GM18951 (cell line): Measurements from ENCODE around the gene SRMS.
A peak's percentile ranks its signal among the peaks of the same experiment; 100 is the strongest.
"Not testable (repeated sequence)": the region's sequence is repeated elsewhere in the genome, so short reads cannot be mapped to it uniquely, and the experiment has no call there.

Source experiments
- POLR2A ChIP-seq: IDR thresholded peaks from 4 replicates; pipeline ENCODE4 v1.6.1; 2011; ENCODE audit warnings: mild to moderate bottlenecking; ENCODE audit not compliant: insufficient read length, insufficient read depth; ENCODE audit errors: extremely low read depth
- in situ Hi-C: fragments of 300-500 bp; cut with MboI; formaldehyde crosslinking; loops from one replicate; pipeline ENCODE4 v1.12.0; 2022; ENCODE audit warnings: low sequenced_read_pairs, mixed read lengths, inconsistent platforms; ENCODE audit not compliant: unreplicated experiment

The SRMS gene

DNA sequence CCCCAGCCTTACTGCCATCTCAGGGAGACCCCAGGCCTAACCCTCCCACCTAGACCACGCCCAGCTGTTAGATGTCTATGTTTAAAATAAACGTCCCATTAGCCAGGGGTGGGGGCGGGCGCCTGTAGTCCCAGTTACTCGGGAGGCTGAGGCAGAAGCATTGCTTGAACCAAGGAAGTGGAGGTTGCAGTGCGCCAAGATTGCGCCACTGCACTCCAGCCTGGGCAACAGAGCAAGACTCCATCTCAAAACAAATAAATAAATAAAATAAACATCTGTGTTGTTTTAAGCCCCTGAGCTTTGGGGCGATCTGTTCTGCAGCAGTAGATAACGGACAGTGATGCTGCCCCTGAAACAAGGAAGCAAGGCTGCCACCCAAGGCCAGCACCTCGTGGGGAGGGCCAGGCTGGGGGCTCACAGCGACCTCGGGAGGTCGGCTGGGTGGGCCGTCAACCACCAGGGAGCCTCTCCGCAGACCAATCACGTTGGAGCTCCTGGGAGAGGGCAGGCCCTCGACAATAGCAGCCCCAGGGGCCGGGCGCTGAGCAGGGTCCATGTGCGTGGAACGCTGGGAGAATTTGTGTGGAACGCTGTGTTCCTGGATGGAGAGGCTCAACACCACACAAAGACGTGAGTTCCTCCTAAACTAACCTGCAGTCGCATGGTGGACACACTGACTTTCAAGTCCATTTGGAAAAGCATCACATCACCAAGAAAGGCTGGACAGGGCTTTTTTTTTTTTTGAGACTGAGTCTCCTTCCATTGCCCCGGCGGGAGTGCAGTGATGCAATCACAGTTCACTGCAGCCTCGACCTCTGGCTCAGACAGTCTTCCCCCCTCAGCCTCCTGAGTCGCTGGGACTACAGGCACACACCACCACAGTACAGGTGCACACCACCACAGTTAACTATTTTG is 27.5 kb upstream of the SRMS start:
- TF ChIP-seq POLR2A: no peak
- in situ Hi-C loops: no loop called here

DNA sequence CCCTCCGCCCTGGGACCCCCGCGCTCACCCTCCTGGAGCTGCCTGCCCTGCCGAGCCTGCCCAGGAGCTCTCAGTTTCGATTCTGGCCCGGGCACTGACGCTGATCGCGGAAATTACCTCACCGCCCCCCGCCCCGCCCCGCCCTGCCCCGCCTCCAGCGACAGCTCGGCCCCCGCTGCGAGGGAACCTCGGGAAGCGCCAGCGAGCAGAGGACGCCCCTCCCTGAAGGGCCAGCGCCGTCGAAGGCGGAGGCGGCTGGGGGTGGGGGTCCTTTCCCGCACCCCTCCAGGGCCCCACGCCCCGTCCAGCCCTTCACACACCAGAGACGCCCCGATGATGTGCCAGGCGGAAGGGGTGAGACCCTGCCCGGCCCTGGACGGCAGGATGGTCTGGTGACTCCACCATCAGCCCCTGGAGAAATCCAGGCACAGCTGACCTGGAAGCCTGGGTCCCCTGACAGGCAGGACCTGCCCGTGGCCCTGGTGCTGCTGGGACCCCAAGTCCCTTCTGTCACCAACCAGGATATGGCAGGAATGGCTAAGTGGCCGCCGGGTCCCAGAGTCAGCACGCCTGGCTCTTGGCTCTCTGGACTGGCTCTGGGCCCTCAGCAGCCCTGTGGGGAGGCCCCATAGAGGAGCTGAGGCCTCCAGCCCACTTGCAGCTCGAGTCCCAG is 26.7 kb upstream of the SRMS start, which contains the start of gene HELZ2:
TSS of gene HELZ2 (minus strand) at position 84 of the 673 bp plus-strand sequence. CDS start 1,854 bp downstream, outside the sequence.
- TF ChIP-seq POLR2A: peak; percentile 53
- in situ Hi-C loops: no loop called here

DNA sequence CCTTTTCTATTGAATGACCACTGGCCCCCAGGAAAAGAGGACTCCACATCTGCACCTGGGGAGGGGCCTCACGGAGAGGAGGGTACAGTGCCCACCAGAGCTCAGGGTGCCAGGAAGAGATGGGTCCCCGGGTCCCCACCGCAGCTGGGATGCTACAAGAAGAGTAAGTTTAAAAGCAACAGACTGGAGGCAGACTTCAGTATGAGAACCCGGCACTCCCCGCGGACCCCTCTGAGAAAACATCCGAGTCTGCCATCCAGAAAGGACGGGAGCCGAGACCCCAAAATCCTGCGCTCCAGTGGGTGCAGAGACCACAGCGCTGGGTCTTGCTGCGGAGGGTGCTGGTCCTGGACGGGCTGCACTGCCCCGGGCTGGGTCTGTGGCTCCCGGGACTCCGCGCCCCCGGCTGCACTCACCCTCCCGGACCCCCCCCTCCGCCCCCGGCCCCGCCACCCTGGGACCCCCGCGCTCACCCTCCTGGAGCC is 26.1 kb upstream of the SRMS start:
- no peak for TF ChIP-seq POLR2A
- in situ Hi-C loops: no loop called here

DNA sequence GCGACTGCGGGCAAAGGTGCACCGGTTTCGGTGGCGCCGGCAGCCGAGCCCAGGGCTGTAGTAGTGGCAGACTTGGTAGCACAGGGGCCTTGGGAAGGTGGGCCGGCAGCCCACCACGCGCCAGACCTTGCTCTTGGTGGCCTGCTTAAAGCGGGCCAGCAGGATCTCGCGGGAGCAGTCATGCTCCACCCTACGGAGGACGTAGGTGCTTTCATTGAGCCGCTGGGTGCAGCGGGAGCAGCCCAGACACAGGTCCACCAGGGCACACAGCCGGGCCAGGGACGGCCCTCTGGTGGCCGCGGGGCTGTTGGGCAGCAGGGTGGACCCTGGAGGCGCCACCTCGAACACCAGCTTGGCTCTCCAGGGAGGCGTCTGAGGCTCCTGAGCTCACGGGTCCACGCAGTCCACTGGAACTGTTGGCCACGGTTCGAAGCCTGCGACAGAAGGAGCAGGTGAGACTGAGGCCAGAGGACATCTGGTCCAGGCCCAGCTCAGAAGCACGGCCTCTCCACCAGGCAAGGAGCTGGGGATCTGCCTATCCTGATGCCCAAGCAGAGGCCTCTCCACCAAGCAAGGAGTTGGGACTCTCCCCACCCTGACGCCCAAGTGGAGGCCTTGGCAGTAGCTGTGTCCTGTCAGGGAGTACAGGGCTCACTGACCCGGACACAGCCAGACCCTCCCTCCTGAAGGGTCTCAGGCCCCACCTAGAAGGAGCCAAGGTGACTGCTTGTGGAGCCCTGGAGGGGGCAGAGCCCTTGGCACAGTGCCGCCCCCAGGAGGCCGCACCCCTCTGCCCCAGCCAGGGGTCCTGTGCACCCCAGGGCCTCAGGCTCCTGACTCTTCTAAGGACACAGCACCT is 25.5 kb upstream of the SRMS start:
- TF ChIP-seq POLR2A: no peak
- in situ Hi-C loops: no loop called here

DNA sequence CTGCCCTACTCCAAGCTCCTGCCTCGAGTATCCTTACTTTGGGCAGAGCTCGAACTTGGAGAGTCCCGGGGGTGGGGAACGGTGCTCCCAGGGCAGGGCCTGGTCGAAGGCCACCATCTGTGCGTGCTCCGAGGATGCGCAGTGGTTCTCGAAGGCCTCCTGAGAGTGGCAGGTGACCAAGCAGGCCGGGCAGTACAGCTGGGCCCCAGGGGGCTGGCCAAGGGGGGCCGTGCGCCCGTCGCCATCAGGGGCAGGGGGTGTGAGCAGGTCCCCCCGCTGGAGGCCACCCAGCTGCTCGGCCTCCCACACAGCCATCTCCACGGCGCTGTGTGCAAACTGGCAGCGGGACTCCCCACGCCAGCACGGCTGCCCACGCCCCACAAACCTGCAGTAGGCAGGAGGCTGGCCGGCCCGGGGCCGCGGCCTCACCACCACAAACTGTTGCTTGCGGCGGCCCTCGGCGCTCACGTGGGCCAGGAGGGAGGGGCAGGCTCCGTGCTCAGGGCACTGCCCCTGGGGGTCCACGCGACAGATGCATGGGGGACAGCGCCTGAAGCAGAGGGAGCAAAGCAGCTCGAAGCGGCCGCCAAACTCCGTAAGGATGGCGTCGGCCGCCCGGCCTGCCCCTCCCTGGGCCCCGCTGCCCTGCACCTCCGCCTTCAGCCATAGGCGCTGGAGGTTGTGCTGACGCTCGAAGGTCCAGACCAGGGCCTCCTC is 24.7 kb upstream of the SRMS start:
- in situ Hi-C loops: no loop called here
- no peak for TF ChIP-seq POLR2A

DNA sequence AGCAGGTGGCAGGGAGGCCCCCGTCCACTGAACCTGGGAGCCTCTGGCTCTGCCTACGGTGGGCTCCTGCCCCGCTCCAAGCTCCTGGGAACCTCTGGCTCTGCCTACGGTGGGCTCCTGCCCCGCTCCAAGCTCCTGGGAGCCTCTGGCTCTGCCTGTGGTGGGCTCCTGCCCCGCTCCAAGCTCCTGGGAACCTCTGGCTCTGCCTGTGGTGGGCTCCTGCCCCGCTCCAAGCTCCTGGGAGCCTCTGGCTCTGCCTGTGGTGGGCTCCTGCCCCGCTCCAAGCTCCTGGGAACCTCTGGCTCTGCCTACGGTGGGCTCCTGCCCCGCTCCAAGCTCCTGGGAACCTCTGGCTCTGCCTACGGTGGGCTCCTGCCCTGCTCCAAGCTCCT is 23.5 kb upstream of the SRMS start:
- in situ Hi-C loops: not testable (repeated sequence)

DNA sequence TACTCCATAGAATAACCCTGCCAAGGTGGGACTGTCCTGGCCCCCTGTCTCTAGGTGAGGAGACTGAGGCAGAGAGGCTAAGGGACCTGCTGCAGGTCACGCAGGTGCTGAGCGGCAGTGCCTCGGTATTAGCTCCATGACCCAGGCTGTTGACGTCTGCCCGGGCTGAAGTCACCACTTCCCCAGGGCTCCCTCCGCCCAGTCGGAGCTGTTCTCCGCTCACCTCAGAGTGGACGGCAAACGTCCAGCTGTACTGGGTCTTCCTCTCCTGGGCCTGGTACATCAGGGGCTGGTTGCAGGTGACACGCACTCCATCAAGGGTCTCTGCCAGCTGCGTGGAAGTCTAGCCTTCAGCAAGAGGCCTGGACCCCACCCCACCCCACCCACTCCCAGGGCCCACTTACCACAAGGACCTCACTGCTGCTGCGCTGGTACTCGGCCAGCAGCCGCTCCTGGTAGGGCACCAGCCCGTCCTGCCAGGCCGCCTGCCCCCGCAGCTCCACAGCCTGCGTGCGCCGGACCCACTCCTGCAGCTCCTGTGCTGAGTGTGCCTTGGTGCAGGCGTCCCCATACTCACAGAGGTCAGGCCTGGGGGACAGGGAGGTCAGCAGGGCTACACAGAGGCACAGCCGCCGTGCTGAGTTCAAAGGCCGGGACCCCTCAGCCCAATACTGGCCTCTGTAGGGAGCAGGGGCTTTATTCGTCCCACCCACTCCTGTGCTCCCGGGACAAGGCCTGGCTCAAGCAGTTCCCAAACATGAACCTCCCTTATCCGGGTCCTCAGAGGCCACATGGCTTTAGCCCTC is 22.9 kb upstream of the SRMS start:
- in situ Hi-C loops: no loop called here

DNA sequence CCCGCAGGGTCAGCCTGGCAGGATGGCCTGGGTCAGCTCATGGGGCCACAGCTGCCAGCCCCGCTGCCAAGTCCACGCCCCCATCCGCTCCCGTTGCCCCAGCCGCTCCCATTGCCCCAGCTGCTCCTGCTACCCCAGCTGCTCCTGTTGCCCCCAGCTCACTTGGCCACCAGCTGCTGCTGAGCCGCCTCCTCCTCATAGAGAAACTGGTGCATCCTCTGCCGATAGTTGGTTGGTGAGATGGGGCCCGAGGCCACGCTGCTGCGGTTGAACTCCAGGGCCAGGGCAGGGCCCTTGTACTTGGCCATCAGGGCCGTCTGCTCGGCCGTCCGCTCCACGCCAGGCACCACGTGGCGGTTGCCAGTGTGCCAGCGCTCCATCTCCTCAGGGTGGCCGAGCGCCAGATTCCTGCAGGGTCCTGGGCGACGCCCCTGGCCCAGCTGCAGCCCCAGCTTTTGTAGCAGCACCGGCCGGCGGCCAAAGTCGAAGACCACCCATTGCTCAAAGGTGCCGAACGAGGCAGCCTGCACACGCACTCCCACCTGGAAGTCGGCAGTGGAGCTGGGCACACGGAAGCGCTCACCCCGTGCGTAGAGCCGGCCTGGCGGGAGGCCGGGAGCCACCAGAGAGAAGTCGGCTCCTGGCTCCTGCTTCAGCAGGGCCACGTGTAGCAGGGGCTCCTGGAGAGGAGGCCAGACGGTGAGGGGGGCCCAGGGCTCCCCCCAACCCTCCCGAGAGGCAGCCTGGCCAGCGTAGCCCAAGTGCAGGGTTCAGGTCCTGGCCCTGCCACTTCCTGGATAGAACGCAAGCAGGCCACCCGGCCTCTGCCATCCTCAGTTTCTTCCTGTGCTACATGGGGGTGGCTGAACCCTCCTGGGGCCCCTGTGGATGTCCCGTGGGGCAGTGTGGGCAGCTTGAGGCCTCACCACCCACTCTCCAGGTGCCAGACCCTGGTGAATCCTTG is 21.7 kb upstream of the SRMS start:
- in situ Hi-C loops: no loop called here
- TF ChIP-seq POLR2A: no peak

More for the DNA sequence above, 22.9 kb upstream of the SRMS start:
- TF ChIP-seq POLR2A: no peak

DNA sequence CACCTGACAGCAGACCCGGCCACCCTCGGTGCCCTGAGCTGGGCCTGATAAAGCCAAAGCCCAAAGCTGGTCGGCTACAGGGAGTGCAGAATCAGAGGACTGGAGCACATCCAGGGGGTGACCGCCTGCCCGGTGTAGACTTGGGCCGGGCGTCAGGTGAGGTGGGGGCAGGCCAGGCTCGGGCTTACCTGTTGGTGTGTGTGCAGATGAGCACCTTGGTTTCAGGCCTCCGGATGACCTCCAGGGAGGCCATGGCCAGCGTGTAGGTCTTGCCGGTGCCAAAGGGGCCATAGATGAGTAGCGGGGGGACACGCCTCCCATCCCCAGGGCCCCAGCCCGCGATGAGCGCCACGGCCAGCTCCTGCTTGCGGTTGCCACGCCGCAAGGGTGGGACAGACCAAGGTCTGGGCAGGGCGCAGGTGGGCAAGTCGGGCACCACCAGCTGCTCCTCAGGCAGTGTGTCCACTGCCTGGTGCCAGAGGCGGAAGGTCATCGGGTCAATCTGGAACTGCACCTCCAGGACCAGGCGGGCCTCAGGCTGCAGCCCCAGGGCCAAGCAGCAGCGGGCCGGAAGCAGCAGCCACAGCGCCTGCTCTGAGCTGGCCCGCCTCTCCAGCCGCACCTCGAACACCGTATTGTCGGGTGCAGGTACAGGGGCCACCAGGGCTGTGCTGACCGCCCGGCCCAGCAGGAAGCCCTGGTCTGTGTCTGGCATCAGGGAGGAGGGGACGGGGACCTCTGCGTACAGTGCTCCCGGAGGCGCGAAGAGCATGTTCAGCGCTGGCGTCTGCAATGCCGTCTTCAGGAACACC is 20.8 kb upstream of the SRMS start:
- peak; percentile 17 for TF ChIP-seq POLR2A
- in situ Hi-C loops: no loop called here
